K562 (cell line): Measurements from ENCODE around the gene SMCHD1. TPM values are rescaled to one million over a fixed set of nuclear protein-coding genes. Genes with fewer than 3 reads are reported as not detected.
A peak's percentile ranks its signal among the peaks of the same experiment; 100 is the strongest.

ENCODE experiments used
- ARID1B ChIP-seq: fragments of 450-650 bp; IDR thresholded peaks from 2 replicates; pipeline ENCODE4 v1.6.1; 2016; ENCODE audit warnings: antibody characterized with exemption, mild to moderate bottlenecking, inconsistent platforms
- ARNT ChIP-seq, 2 experiments: fragments of 450-650 bp; IDR thresholded peaks; 2 replicates each; pipeline ENCODE4 v1.6.1; 2016; ENCODE audit warnings: mild to moderate bottlenecking in 1 of 2
- CBX5 ChIP-seq: IDR thresholded peaks from 2 replicates; pipeline ENCODE4 v1.6.1; 2014; ENCODE audit warnings: low read depth, borderline replicate concordance
- DIDO1 ChIP-seq: fragments of 450-650 bp; IDR thresholded peaks from 2 replicates; pipeline ENCODE4 v1.6.1; 2016; ENCODE audit warnings: low read depth, missing biosample characterization, missing genetic modification characterization
- FOXK2 ChIP-seq, 2 experiments: fragments of 450-650 bp; IDR thresholded peaks in 1 of 2; conservative IDR thresholded peaks in 1 of 2; 2 replicates each; pipeline ENCODE4 v1.6.1; 2016; ENCODE audit warnings: low read depth in 2 of 2, mild to moderate bottlenecking in 1 of 2
- GABPB1 ChIP-seq: sonication (generic); formaldehyde crosslinking; IDR thresholded peaks from 2 replicates; pipeline ENCODE4 v1.8.0; 2022; ENCODE audit warnings: mild to moderate bottlenecking, missing genetic modification reagents
- HDAC2 ChIP-seq: fragments of 450-650 bp; IDR thresholded peaks from 2 replicates; pipeline ENCODE4 v1.6.1; 2016; ENCODE audit warnings: mild to moderate bottlenecking
- HLTF ChIP-seq: fragments of 450-650 bp; IDR thresholded peaks from 2 replicates; pipeline ENCODE4 v1.6.1; 2016
- IRF2 ChIP-seq: sonication (generic); formaldehyde crosslinking; IDR thresholded peaks from 2 replicates; pipeline ENCODE4 v1.8.1; 2022; ENCODE audit warnings: mild to moderate bottlenecking, missing genetic modification reagents
- IRF9 ChIP-seq: fragments of 450-650 bp; IDR thresholded peaks from 2 replicates; pipeline ENCODE4 v1.6.1; 2016; ENCODE audit warnings: missing biosample characterization, missing genetic modification characterization
- JUN ChIP-seq, 2 experiments: sonication (generic) in 1 of 2; formaldehyde crosslinking in 1 of 2; IDR thresholded peaks; 2 replicates each; pipeline versions ENCODE4 v1.6.1 to v1.8.0; 2012 to 2022; ENCODE audit warnings: borderline replicate concordance in 2 of 2, mild to moderate bottlenecking in 2 of 2, improper control_type of control experiment in 1 of 2, low read depth in 1 of 2, low read length in 1 of 2, missing genetic modification reagents in 1 of 2
- NCOA2 ChIP-seq, 2 experiments: fragments of 450-650 bp; IDR thresholded peaks; 2 replicates each; pipeline ENCODE4 v1.6.1; 2018; ENCODE audit warnings: mild to moderate bottlenecking in 2 of 2, moderate library complexity in 1 of 2; ENCODE audit not compliant: partially characterized antibody in 2 of 2
- NKRF ChIP-seq: fragments of 450-650 bp; IDR thresholded peaks from 2 replicates; pipeline ENCODE4 v1.6.1; 2016; ENCODE audit warnings: borderline replicate concordance
- SMARCA4 ChIP-seq: fragments of 450-650 bp; IDR thresholded peaks from 2 replicates; pipeline ENCODE4 v1.6.1; 2016
- SMARCA5 ChIP-seq: fragments of 450-650 bp; IDR thresholded peaks from 2 replicates; pipeline ENCODE4 v1.6.1; 2016
- TRIM24 ChIP-seq, 2 experiments: fragments of 450-650 bp; IDR thresholded peaks; 2 replicates each; pipeline ENCODE4 v1.6.1; 2016
- TRIM28 ChIP-seq: fragments of 450-650 bp; IDR thresholded peaks from 2 replicates; pipeline ENCODE4 v1.6.1; 2017
- XRCC3 ChIP-seq: fragments of 450-650 bp; IDR thresholded peaks from 2 replicates; pipeline ENCODE4 v1.6.1; 2017; ENCODE audit warnings: mild to moderate bottlenecking, moderate library complexity
- ZNF217 ChIP-seq: sonication (generic); formaldehyde crosslinking; IDR thresholded peaks from 2 replicates; pipeline ENCODE4 v1.8.0; 2022; ENCODE audit warnings: mild to moderate bottlenecking, missing genetic modification reagents
- ZNF584 ChIP-seq: fragments of 200-800 bp; sonication (Bioruptor generic); IDR thresholded peaks from 2 replicates; pipeline ENCODE4 v1.6.1; 2016; ENCODE audit warnings: low read depth, mild to moderate bottlenecking, missing genetic modification characterization, missing compliant biosample characterization
- ZZZ3 ChIP-seq: fragments of 450-650 bp; IDR thresholded peaks from 2 replicates; pipeline ENCODE4 v1.6.1; 2016; ENCODE audit warnings: antibody characterized with exemption, mild to moderate bottlenecking, moderate library complexity
- polyA plus RNA-seq, 8 experiments: library from polyadenylated mRNA; depleted of rRNA in 4 of 8; stranded (reverse) in 5 of 8; unstranded in 3 of 8; fragments of >200 nt; fragmentation: Nextera tagmentation in 2 of 8; fragmentation: Illumina TruSeq in 1 of 8; extraction: Ambion mirVana in 2 of 8; extraction: Trizol in 1 of 8; gene quantifications; 2 replicates each; pipeline versions ENCODE4 v1.2.1 to v1.2.3, GENCODE V29; 2011 to 2014; ENCODE audit warnings: inconsistent platforms in 1 of 8, missing spikeins in 1 of 8
- total RNA-seq, 7 experiments: library from RNA; depleted of rRNA in 6 of 7; stranded (reverse); fragments of >200 nt in 6 of 7; fragmentation: Illumina TruSeq in 2 of 7; extraction: Trizol in 2 of 7; gene quantifications; 2 replicates each; pipeline versions ENCODE4 v1.2.1 to v1.2.3, GENCODE V29; 2011 to 2021; ENCODE audit warnings: low replicate concordance in 1 of 7
- TF ChIP-seq, protein P1 (sequence below): fragments of 450-650 bp; IDR thresholded peaks from 2 replicates; pipeline ENCODE4 v1.6.1; 2016; ENCODE audit warnings: antibody characterized with exemption
- TF ChIP-seq, protein P2 (sequence below): fragments of 250-450 bp; sonication (Bioruptor Pico); IDR thresholded peaks from 2 replicates; pipeline ENCODE4 v1.5.1; 2021; ENCODE audit warnings: mild to moderate bottlenecking

The SMCHD1 gene
- total and polyA plus RNA-seq, 9 of the 15 experiments (the other 6 are each of a cell fraction or from before 2014, with no cell fraction given), result 6.3 to 144 (median 72.7) TPM

DNA sequence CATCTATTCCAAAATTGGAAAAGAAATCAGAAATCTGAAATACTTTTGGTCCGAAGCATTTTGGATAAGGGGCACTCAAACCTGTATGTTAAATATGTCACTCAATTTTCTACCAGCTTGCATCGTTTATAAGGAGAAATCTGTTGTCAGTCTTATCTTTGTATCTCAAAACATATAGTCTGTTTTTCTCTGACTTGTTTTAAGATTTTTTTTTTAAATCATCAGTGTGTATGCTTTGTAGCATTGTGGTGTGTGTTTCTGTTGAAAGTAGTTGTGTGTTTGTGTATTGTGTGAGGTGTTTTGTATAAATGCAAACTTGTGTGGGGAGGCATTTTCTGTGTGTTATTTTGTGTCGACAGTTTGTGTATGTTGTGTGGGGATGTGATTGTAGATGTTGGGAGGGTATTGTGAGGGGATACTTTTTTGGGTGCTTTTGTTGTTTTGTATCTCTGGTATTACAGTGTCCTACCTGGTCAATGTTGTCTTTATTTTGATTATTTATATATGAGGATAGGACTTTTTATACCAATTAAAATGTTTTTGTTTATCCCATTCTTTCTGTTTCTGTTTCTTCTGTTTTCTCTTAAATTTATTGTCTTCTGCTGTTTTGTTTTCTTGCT lies 30.9 kb downstream of the SMCHD1 start (continued):
- TF ChIP-seq FOXK2 (conservative IDR thresholded peaks at IDR 0.05 in 1 of 2, IDR thresholded peaks at IDR 0.05 in 1 of 2; ENCODE audit: low read depth in 2 of 2) (0 out of 4 replicates have a peak, but pooled peaks of 1 of the 2 experiments have one; percentile 11), IRF2 (CRISPR knock-in tag) (no peak), NCOA2 (IDR thresholded peaks at IDR 0.05; ENCODE audit: partially characterized antibody in 2 of 2) (peak in 1 of 2 experiments; percentile 42), ZNF584 (CRISPR knock-in tag) (peak; percentile 67; the same call in 1 of the 2 replicates), TRIM28 (peak; percentile 93), ARNT (IDR thresholded peaks at IDR 0.05) (peak; percentile 33 to 60; a peak in 2 of 4 replicates), SMARCA5 (0 out of 2 replicates have a peak, but pooled peaks have one; percentile 53), HLTF (0 out of 2 replicates have a peak, but pooled peaks have one; percentile 64), ARID1B (peak; percentile 20; the same call in 1 of the 2 replicates), IRF9 (tag) (no peak), XRCC3 (0 out of 2 replicates have a peak, but pooled peaks have one; percentile 34), CBX5 (0 out of 2 replicates have a peak, but pooled peaks have one; percentile 56), DIDO1 (no peak), HDAC2 (no peak), GABPB1 (CRISPR knock-in tag) (no peak), ZNF217 (CRISPR knock-in tag) (no peak), TRIM24 (IDR thresholded peaks at IDR 0.05) (peak; percentile 77 to 87; a peak in 3 of 4 replicates), SMARCA4 (0 out of 2 replicates have a peak, but pooled peaks have one; percentile 24), JUN (IDR thresholded peaks at IDR 0.05; ENCODE audit: borderline replicate concordance, low read depth, low read length) (0 out of 2 replicates have a peak, but pooled peaks have one; percentile 5), JUN (CRISPR knock-in tag; IDR thresholded peaks at IDR 0.05; ENCODE audit: borderline replicate concordance) (no peak), NKRF (peak; percentile 29; the same call in 1 of the 2 replicates), ZZZ3 (0 out of 2 replicates have a peak, but pooled peaks have one; percentile 49)
- TF ChIP-seq, protein P1, sequence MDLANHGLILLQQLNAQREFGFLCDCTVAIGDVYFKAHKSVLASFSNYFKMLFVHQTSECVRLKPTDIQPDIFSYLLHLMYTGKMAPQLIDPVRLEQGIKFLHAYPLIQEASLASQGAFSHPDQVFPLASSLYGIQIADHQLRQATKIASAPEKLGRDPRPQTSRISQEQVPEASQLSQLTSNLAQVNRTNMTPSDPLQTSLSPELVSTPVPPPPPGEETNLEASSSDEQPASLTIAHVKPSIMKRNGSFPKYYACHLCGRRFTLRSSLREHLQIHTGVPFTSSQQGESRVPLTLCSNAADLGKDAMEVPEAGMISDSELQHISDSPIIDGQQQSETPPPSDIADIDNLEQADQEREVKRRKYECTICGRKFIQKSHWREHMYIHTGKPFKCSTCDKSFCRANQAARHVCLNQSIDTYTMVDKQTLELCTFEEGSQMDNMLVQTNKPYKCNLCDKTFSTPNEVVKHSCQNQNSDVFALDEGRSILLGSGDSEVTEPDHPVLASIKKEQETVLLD, result 0 out of 2 replicates have a peak, but pooled peaks have one; percentile 36
- TF ChIP-seq, protein P2, sequence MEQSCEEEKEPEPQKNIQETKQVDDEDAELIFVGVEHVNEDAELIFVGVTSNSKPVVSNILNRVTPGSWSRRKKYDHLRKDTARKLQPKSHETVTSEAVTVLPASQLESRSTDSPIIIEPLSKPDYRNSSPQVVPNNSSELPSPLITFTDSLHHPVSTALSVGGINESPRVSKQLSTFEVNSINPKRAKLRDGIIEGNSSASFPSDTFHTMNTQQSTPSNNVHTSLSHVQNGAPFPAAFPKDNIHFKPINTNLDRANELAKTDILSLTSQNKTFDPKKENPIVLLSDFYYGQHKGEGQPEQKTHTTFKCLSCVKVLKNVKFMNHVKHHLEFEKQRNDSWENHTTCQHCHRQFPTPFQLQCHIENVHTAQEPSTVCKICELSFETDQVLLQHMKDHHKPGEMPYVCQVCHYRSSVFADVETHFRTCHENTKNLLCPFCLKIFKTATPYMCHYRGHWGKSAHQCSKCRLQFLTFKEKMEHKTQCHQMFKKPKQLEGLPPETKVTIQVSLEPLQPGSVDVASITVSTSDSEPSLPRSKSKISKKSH (CRISPR knock-in tag), result no peak
